TTC549 (cell line): Measurements from ENCODE around the gene NUDCD3.

Source experiments
- FAIRE-seq: peaks from 2 replicates; lab custom pipeline; 2012; peaks lifted over from hg19 to GRCh38; lab: Jason Lieb, UNC

Gene NUDCD3

DNA sequence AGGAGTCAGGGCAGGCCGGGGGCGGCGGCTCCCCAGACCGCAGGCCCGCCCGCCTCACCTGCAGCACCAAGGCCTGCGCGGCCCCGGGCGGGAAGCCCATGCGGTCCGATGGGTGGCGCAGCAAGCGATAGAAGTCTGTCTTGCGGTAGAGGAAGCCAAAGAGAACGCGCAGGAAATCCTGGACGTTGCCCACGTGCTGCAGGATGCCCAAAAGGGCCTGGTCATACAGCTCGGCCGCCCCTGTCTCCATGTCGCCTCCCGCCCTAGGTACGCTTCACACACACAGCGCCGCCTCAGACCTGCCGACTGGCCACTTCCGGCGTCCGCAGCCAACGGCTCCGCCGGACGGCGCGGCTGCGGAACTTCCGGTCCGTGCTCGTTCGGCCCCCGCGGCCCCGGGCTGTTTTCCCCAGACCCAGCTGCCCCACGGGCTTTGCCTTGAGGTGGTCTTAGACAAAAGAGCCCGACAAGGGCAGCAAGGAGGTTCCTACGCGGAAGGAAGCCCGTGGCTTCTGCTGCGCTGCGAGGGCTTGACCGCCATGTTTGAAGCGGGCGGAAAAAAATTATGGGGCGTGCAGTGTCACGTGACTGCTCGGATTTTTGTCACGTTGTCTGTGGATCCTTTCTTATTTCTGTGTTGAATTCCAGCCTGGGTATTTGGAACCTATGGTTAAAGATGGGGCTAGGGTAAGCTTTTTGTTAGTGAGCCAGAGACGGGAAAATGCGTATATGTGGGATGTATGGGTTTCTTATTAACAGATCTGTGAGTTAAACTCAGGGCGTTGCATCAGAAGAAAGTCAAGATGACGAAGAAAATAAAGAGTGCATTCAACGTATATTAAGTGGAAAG is at the start of gene NUDCD3:
TSS of gene NUDCD3 (minus strand) at position 308 of the 850 bp plus-strand sequence. CDS start at position 250, 58 bp downstream.
- no peak for FAIRE-seq

GRCh38 chr7:44539669-44540506 is 49.4 kb upstream of the NUDCD3 start:
- no peak for FAIRE-seq

GRCh38 chr7:44538798-44539668 is 48.6 kb upstream of the NUDCD3 start:
- FAIRE-seq, result no peak

DNA sequence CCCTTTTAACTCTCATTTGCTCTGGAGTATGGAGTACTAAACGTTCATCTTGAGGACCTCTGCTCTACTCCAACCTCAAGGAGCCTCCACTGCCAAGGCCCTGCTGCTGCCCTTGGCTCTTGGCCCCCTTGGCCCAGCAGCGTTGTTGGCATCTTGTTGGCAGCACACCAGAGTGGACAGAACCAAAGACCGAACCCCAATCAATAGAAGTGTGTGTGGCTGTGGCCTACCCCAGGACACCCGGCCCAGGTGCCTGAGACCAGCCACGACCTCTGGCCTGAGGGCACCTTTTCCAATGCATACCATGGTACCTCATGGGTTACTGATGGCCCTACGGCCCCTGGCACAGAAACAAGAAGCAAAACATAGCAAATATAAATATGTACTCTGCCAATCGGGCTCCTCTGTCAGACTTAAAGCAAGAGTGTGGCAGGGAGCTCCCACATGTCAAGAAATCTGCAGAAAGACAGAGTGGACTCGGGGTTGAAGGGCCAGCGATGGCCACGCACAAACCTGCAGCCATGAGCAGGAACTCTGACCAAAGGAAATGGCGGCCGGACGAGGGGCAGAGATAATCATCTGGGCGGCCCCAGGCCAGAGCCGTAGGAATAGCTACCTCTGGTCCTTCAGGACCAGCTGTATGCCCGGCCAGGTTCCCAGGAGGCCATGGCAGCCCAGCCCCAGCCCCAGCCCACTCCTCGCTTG is 47.8 kb upstream of the NUDCD3 start:
- no peak for FAIRE-seq

DNA sequence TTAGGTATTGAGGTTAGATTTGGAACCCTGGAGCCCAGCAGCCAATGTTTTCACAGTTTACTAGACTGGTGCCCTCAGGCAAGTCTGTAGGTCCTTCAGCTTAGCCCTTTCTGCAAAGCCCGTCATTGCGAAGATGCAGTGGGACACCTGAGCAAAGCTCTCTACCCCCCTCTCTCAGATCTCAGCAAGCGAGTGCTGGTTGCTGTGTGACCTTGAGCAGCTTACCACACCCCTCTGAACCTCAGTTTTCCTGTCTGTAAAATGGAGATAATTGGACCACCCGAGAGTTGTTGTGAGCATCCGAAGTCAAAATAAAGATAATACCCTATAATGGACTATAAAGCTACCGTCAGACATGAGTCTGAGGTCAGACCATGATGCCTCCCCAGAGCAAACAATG is 47.0 kb upstream of the NUDCD3 start:
- no peak for FAIRE-seq

- FAIRE-seq, result no peak
Measured at GRCh38 chr7:44536090-44536489, 45.6 kb upstream of the NUDCD3 start.

DNA sequence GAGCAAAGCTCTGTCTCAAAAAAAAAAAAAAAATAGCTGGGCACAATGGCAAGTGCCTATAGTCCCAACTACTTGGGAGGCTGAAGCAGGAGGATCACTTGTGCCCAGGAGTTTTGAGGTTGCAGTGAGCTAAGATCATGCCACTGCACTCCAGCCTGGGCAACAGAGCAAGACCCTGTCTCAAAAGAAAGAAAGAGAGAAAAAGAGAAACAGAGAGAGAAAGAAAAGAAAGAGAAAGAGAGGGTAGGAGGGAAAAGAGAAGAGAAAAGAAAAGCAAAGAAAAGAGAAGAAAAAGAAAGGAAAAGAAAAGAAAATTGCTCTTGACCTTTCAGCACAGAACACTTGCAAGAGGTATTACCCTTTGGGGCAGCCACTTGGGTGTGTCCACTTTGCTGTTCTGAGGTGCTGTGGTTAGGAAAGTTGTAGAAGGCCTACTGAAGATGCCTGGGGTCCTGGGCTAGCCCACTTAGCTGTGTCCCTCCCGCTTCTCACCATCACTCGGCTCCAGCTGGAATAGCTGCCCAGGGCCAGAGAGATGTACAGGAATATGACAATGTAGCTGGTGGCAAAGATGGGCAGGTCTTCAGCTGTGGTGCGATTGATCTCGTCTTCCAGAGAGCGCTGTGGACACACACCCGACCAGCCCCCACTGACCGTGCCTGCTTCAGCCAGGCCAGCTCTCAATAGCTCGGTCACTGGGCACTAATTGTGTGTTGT is 45.0 kb upstream of the NUDCD3 start:
- no peak for FAIRE-seq

DNA sequence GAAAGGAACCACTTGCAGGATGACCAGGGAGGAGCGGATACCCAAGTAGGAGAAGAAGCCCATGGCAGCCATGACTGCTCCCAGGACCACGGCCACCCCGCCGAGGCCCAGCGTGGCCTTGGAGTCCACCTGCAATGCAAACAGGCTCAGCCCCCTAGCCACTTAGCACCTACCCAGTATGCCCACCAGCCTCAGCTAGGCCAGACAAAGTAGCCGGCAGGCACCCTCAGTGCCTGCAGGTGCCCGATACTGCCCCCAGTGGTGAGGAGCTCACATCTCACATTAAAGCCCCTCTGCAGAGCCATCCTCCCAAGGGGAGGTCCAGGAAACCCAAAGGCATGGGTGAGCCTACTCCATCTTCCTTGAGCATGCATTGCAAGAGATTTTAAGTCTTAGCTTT is 44.0 kb upstream of the NUDCD3 start:
- no peak for FAIRE-seq

DNA sequence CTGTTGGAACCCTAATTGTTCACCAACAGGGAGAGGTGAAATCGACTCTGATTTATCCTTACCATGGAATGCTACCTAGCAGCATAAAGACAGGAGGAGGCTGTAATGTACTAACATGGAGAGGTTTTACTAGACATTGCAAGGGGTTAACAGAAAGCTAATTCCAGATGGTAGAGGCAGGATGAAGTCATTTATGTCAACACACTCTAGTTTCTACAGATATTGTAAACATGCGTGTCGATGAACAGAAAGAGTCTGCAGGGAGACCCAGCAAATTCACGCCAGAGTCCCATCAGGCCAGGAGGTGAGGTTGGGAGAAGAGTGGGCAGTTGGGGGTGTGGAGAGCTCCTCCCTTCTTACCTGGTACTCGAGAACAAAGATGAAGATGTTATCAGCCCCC is 43.6 kb upstream of the NUDCD3 start:
- FAIRE-seq, result no peak

DNA sequence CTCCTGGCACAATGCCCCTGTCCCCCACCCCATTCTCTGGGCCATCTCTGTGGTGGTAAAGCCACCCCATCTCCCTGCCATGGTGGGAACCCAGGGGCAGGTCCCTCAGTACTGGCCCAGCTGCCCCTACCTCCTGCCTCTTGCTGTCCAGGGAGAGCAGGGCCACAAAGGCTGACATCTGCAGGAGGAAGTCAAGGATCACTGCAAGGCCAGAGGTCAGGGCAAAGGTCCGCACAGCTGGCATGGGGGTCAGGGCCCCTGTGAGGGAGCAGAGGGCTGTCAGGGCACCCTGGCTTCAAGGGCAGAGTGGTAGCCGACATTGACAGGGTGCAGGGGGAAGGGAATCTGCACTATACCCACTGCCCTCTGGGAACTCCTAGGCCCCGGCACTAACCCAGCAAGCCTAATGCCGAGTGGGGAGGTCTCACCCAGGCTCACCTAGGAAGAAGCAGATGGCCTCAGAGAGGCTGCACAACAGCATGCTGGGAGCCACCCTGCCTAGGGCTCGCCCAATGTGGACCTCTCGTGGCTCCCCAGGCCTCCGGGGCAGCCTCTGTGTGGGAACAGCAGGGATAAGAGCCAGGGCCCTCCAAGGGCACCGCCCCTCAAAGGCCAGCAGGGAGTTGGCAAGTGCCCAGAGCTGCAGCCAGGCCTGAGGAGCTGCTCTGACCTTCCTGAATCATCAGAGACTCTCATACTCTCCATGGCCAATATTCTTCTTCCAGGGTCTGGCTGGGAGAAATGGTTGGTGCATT is 43.0 kb upstream of the NUDCD3 start:
- no peak for FAIRE-seq

DNA sequence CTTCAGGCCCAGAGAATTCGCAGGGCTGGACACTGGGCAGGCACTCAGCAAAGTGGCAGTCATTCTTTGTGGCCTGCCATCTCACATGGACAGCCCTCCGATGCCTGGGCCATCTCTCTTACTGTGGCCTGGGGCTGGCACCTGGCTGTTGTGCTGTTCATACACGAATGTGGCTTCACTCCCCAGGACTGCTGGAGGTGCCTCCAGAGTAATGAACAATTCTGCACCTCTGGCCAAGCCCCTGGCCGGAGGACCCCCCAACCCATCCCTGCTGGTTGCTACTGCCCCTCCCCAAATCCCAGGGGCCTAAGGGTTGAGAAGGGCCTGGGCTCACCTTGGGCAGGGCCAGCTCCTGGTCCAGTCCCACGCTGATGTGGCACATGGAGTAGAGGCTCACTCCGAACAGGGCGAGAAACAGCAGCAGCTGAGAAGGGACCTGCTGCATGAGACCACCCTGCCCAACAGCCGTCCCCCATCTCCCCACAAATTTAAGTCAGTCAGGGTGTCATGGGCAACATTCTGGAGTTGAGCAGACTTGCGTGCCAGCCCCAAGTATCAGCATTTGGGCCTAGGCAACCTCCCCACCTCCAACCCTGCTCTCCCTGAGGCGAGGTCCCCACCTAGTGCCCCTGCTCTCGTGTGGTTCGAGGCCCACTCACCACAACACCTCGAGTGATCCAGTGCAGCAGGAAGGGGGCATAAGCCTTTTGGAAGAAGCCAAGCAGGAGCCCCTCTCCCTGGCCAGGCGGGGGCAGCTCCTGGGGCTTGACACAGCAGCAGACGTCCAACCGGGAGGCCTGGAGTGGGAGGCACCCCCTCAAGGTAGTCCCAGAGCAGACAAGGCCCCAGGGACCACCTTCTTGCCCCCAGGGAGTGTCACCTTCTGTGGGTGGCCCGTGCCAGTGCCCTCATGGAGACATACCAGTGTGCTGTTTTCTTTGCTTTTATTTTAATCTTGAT is 41.2 kb upstream of the NUDCD3 start:
- FAIRE-seq, result no peak

- FAIRE-seq, result no peak
Measured at GRCh38 chr7:44530990-44531389, 40.5 kb upstream of the NUDCD3 start.

DNA sequence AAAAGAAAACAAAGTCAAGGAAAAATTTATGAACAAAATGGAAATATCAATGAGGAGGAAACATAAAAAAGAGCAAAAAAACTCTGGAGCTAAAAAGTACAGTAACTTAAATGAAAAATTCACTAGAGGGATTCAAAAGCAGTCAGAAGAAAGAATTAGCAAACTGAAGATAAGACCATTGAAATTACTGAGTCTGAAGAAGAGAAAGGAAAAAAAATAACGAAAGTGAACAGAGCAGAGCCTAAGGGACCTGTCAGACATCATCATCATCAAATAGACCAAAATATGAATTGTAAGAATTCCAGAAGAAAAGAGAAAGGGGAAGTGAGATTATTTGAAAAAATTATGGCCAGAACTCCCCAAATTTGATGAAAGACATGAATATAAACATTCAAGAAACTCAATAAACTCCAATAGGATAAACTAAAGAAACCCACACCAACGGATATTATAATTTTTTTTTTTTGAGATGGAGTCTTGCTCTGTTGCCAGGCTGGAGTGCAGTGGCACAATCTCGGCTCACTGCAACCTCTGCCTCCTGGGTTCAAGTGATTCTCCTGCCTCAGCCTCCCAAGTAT is 34.4 kb upstream of the NUDCD3 start:
- no peak for FAIRE-seq

DNA sequence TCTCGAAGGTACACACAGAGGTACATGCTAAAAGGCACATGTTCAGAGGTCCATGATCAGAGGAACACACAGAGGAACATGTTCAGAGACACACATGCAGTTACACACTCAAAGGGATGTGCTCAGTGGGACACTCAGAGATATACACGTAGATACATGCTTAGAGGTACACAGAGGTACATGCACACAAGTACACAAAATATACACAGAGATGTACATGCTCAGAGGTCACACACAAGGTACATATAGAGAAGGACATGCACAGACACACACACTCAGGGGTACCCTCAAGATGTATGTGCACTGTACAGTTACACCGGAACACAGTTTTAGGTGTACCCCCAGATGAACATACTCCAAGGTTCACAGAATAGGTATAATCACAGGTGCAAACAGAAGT is 31.9 kb upstream of the NUDCD3 start:
- FAIRE-seq, result no peak

DNA sequence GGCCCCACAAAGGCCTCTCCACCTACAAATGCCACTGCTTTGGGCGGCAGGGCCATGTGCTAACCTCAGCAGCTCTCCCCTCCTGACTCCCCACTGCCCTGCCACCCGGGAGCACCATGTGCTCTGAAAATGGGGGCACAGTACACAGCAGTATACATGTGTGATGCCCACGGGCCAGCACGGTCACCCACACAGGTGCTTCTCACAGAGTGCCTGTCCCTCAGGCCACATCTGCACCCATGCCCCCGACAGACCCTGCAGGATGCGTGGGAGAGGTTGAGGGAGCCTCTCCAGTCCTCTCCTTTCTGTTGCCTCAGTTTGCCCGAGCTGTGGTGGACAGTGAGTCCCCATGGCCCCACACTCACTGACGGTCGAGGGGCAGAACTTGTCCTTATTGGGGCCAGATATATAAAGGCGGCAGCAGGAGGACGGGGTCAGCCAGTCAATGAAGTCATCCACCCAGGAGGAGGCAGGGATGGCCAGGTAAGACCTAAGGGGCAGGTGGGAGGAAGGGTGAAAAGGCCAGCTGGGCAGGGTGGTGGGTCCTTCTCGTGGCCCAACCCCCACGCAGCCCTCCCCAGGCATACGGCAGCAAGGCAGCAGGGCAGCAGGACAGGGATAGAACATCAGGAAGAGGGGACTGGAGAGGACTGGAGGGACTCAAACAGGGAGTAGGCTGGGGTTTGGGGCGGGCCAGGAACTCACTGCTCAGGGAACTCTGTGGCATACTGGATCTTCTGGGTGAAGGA is 31.1 kb upstream of the NUDCD3 start:
- no peak for FAIRE-seq

DNA sequence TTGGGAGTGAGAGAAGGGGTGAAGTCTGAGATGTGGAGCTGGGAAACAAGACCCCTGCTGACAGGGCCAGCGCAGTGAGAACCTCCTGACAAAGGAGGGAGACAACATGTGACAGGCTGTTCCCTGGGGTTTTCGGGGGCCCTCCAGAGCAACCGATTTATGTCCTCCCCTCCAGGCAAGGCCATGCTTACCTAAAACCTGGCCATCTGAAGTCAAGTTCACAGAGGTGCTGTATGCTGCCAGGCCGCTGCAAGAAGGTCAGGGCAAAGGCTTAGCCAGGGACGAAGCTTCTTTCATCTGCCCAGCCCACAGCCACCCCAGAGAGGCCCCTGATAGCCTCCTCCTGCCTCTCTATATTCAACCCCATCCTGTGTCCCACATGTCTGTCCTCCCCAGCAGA is 30.1 kb upstream of the NUDCD3 start:
- no peak for FAIRE-seq

- FAIRE-seq, result no peak
Measured at GRCh38 chr7:44519546-44519945, 29.1 kb upstream of the NUDCD3 start.

DNA sequence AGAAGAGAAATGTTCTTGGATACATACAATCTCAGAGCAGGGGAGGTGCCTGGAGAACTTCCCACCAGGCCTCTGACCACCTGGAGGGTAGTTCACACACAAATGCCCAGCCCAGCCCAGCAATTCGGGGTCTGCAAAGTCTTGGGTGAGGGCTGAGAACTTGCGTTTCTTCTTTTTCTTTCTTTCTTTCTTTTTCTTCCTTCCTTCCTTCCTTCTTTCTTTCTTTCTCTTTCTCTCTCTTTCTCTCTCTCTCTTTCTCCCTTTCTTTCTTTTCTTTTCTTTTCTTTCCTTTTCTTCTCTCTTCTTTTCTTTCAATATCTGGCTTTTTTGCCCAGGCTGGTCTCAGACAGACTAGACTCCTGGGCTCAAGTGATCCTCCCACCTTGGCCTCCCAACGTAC is 28.3 kb upstream of the NUDCD3 start:
- no peak for FAIRE-seq
